ENCODE results near the gene GPR15. TPM values are rescaled to one million over a fixed set of nuclear protein-coding genes. Genes with fewer than 3 reads are reported as not detected.

Gene GPR15
- total RNA-seq, 1 donor from 2014 or later = not detected

- no peak for DNase-seq (ENCODE audit: low read depth)
Measured at GRCh38 chr3:98582042-98582441, 50.3 kb downstream of the GPR15 start.

- no peak for DNase-seq (ENCODE audit: low read depth)
Measured at GRCh38 chr3:98583766-98584165, 52.0 kb downstream of the GPR15 start.

Other genes with a start within 250 kb of the GPR15 start
- gene OR5H2, start 249.5 kb upstream of the GPR15 start, total RNA-seq = not detected in 2 replicates
- not detected in 2 replicates for gene OR5K4, start 178.1 kb upstream of the GPR15 start, total RNA-seq
- not detected in 2 replicates for gene OR5K3, start 141.3 kb upstream of the GPR15 start, total RNA-seq
- not detected in 2 replicates for gene OR5K1, start 68.8 kb upstream of the GPR15 start, total RNA-seq
- not detected in 2 replicates for gene OR5K2, start 34.3 kb upstream of the GPR15 start, total RNA-seq
- gene CLDND1, start 9.1 kb upstream of the GPR15 start, total RNA-seq = 54.4 and 57.1 TPM in 2 replicates
- gene CPOX, start 61.6 kb downstream of the GPR15 start, total RNA-seq = 18.2 and 19.1 TPM in 2 replicates
- gene ST3GAL6, start 231.4 kb downstream of the GPR15 start, total RNA-seq = 0.31 and 6.3 TPM in 2 replicates

Measured in myocyte (in vitro differentiated cells).